Chondrocyte (in vitro differentiated cells): Measurements from ENCODE around the gene PKDREJ. TPM values are rescaled to one million over a fixed set of nuclear protein-coding genes. Genes with fewer than 3 reads are reported as not detected.

ENCODE experiments used
- DNase-seq: peaks from one replicate; pipeline ENCODE4 v3.0.0; 2021; ENCODE audit warnings: mixed read lengths, low spot score
- H3K27ac Mint-ChIP-seq: one replicate; pipeline ENCODE4 v1.8.0; 2021; ENCODE audit warnings: mild to moderate bottlenecking, moderate library complexity, mixed read lengths; ENCODE audit not compliant: unreplicated experiment
- H3K27me3 Mint-ChIP-seq: 2 replicates; pipeline ENCODE4 v1.8.0; 2021; ENCODE audit warnings: low read depth, mixed read lengths
- H3K36me3 Mint-ChIP-seq: 2 replicates; pipeline ENCODE4 v1.8.0; 2021; ENCODE audit warnings: low read depth, mixed read lengths
- H3K4me1 Mint-ChIP-seq: 2 replicates; pipeline ENCODE4 v1.8.0; 2021; ENCODE audit warnings: low read depth, mild to moderate bottlenecking, mixed read lengths
- H3K4me3 Mint-ChIP-seq: one replicate; pipeline ENCODE4 v1.8.0; 2021; ENCODE audit warnings: mild to moderate bottlenecking, moderate library complexity, mixed read lengths; ENCODE audit not compliant: unreplicated experiment
- H3K9me3 Mint-ChIP-seq: 2 replicates; pipeline ENCODE4 v1.8.0; 2021; ENCODE audit warnings: low read depth, mixed read lengths
- CTCF ChIP-seq: fragments of 200-600 bp; sonication (generic); IDR thresholded peaks from 2 replicates; pipeline ENCODE4 v1.5.0; 2021; ENCODE audit warnings: antibody characterized with exemption, mild to moderate bottlenecking, moderate library complexity
- total RNA-seq: library from RNA; stranded (reverse); gene quantifications from 3 replicates; pipeline ENCODE4 v1.2.1, GENCODE V29; 2021

PKDREJ gene
- total RNA-seq, 1 donor from 2014 or later = 0.07 TPM

- no peak overlapping the region for H3K27ac Mint-ChIP-seq
- peaks cover 17% of the 10 kb centered on the region for H3K36me3 Mint-ChIP-seq
- TF ChIP-seq CTCF = no peak
- DNase-seq = no peak
- peaks cover 2% of the 10 kb centered on the region for H3K4me1 Mint-ChIP-seq
- H3K27me3 Mint-ChIP-seq = peaks cover 11% of the 10 kb centered on the region
- no peak overlapping the region for H3K4me3 Mint-ChIP-seq
- peaks cover 52% of the 10 kb centered on the region for H3K9me3 Mint-ChIP-seq
These were observed 3.8 kb downstream of the PKDREJ start for GRCh38 chr22:46259374-46259773.

- Mint-ChIP-seq H3K4me3 (no peak overlapping the region), H3K9me3 (peaks cover 45% of the 10 kb centered on the region), H3K36me3 (peaks cover 10% of the 10 kb centered on the region), H3K27ac (no peak overlapping the region), H3K27me3 (peaks cover 4% of the 10 kb centered on the region), H3K4me1 (peaks cover 5% of the 10 kb centered on the region)
- no peak for TF ChIP-seq CTCF
- DNase-seq = no peak
These were observed 6.7 kb downstream of the PKDREJ start for GRCh38 chr22:46256358-46256958.

- H3K4me3 Mint-ChIP-seq = peak overlapping the region; percentile 71
- H3K36me3 Mint-ChIP-seq = peaks cover 2% of the 10 kb centered on the region
- peaks cover 15% of the 10 kb centered on the region for H3K4me1 Mint-ChIP-seq
- peaks cover 9% of the 10 kb centered on the region for H3K9me3 Mint-ChIP-seq
- no peak for TF ChIP-seq CTCF
- H3K27ac Mint-ChIP-seq = no peak overlapping the region
- DNase-seq = no peak
- H3K27me3 Mint-ChIP-seq = no peaks in the 10 kb centered on the region
These were observed 11.2 kb downstream of the PKDREJ start for GRCh38 chr22:46251816-46252380.

GRCh38 chr22:46251266-46251665 is 11.9 kb downstream of the PKDREJ start:
- TF ChIP-seq CTCF = no peak
- H3K27me3 Mint-ChIP-seq = no peaks in the 10 kb centered on the region
- peak overlapping the region; percentile 71 for H3K4me3 Mint-ChIP-seq
- peaks cover 2% of the 10 kb centered on the region for H3K9me3 Mint-ChIP-seq
- H3K36me3 Mint-ChIP-seq = peaks cover under 1% of the 10 kb centered on the region
- DNase-seq = no peak
- no peak overlapping the region for H3K27ac Mint-ChIP-seq
- H3K4me1 Mint-ChIP-seq = peaks cover 15% of the 10 kb centered on the region

GRCh38 chr22:46250783-46251125 is 12.4 kb downstream of the PKDREJ start:
- Mint-ChIP-seq H3K4me1 (peaks cover 16% of the 10 kb centered on the region), H3K36me3 (no peaks in the 10 kb centered on the region), H3K27ac (no peak overlapping the region), H3K27me3 (no peaks in the 10 kb centered on the region), H3K9me3 (no peaks in the 10 kb centered on the region), H3K4me3 (peak overlapping the region; percentile 71)
- no peak for DNase-seq
- no peak for TF ChIP-seq CTCF
